ENCODE measurements around the gene TNNI3K. TPM values are rescaled to one million over a fixed set of nuclear protein-coding genes. Genes with fewer than 3 reads are reported as not detected.

Gene TNNI3K
- total and polyA plus RNA-seq, 10 of the 15 experiments (the other 5 are each of a cell fraction or from before 2014, with no cell fraction given): 0.14 to 1.6 (median 0.44) TPM; not detected in 4

DNA sequence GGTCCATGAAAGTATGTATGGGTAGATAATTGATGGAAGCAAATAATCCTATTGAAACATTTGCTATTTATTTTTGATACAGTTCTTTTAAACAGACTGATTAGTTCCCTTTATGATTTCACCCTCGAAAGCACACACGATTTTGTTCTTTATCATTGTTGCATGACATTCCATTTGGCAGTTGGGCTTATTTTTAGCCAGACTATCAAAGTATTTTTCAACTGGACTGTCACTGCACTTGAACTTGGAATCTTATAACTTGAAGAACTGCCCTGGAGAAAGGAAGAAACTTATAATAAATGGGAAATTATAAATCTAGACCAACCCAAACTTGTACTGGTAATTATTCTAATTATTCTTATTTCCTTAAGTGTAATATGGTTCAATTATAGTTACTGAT, at the start of gene TNNI3K (continued):
- TF ChIP-seq, protein P1, sequence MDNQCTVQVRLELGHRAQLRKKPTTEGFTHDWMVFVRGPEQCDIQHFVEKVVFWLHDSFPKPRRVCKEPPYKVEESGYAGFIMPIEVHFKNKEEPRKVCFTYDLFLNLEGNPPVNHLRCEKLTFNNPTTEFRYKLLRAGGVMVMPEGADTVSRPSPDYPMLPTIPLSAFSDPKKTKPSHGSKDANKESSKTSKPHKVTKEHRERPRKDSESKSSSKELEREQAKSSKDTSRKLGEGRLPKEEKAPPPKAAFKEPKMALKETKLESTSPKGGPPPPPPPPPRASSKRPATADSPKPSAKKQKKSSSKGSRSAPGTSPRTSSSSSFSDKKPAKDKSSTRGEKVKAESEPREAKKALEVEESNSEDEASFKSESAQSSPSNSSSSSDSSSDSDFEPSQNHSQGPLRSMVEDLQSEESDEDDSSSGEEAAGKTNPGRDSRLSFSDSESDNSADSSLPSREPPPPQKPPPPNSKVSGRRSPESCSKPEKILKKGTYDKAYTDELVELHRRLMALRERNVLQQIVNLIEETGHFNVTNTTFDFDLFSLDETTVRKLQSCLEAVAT (IDR thresholded peaks at IDR 0.05): no peak
- TF ChIP-seq NFYB (IDR thresholded peaks at IDR 0.05; ENCODE audit: insufficient read depth, low read depth, low read length) (no peak), ZNF24 (IDR thresholded peaks at IDR 0.05) (no peak), SMARCA5 (IDR thresholded peaks at IDR 0.05) (no peak), WRNIP1 (IDR thresholded peaks at IDR 0.05; ENCODE audit: borderline replicate concordance, low read depth, low read length) (no peak), TBL1XR1 (IDR thresholded peaks at IDR 0.05; ENCODE audit: low read depth, low read length) (no peak)
- TF ChIP-seq, protein P2, sequence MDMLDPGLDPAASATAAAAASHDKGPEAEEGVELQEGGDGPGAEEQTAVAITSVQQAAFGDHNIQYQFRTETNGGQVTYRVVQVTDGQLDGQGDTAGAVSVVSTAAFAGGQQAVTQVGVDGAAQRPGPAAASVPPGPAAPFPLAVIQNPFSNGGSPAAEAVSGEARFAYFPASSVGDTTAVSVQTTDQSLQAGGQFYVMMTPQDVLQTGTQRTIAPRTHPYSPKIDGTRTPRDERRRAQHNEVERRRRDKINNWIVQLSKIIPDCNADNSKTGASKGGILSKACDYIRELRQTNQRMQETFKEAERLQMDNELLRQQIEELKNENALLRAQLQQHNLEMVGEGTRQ (IDR thresholded peaks at IDR 0.05; ENCODE audit: borderline replicate concordance, low read depth, low read length): no peak

DNA sequence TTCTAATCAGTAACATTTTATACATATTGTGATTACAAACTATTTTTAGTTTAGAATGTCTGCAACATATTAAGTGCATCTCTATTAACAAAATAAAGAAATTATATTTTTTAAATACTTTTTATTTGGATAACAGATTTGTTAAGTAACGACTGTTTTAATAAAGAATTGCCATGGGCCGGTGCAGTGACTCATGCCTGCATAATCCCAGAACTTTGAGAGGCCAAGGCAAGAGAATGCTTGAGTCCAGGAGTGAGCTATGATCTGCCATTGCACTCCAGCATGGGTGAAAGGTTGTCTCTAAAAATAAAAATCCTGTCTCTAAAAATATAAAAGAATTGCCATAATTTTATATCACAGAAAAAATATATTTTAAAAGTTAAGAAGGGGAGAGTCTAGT, 41.3 kb upstream of the TNNI3K start:
- Histone ChIP-seq H2AFZ (ENCODE audit: control insufficient read depth, low read depth, low read length) (no peak overlapping the region), H3K9ac (ENCODE audit: control insufficient read depth, insufficient read depth, low read length) (no peak overlapping the region), H3K9me3 (replicated peaks; ENCODE audit: control insufficient read depth, insufficient read depth, low read length) (no peaks in the 10 kb centered on the region), H3K4me2 (ENCODE audit: control insufficient read depth, insufficient read depth) (no peak overlapping the region), H3K27me3 (replicated peaks in 1 of 2; ENCODE audit: control insufficient read depth in 2 of 2, insufficient read depth in 2 of 2, low read length in 1 of 2) (no peaks in the 10 kb centered on the region), H4K20me1 (ENCODE audit: control insufficient read depth, insufficient read depth) (no peaks in the 10 kb centered on the region), H3K27ac (ENCODE audit: control insufficient read depth, insufficient read depth) (no peak overlapping the region), H3K36me3 (ENCODE audit: control insufficient read depth in 2 of 2, insufficient read depth in 2 of 2, low read length in 1 of 2) (no peaks in the 10 kb centered on the region), H3K79me2 (ENCODE audit: control insufficient read depth, insufficient read depth, low read length) (no peaks in the 10 kb centered on the region), H3K4me1 (ENCODE audit: control insufficient read depth, insufficient read depth, low read length) (0 out of 2 replicates have a peak, but pooled peaks cover 5% of the 10 kb centered on the region), H3K4me3 (no peak overlapping the region)
- ATAC-seq (no peak), FAIRE-seq (no peak), DNase-seq (ENCODE audit: low read depth, low spot score) (no peak)
- in situ Hi-C loops (cut with MboI) (no loop called here), intact Hi-C loops (cut with micrococcal nuclease; ENCODE audit: unreplicated experiment) (loop anchor here (10.0 kb wide), 1 partner anchor 541 kb away; the partner anchor contains the start of genes CRYZ and TYW3)
- RAD21 ChIA-PET (ENCODE audit: unreplicated experiment): no interaction called here
- CTCF ChIA-PET: no interaction called here
- POLR2A ChIA-PET: no interaction called here
- no TSS peak for BruUV-seq (replicated peaks)
- SMC1A ChIA-PET (ENCODE audit: uncharacterized antibody, unreplicated experiment): no interaction called here
- 70% methylated on average over 2 of the region's 2 CpGs for WGBS (ENCODE audit: insufficient coverage, insufficient replicate concordance, low lambda C conversion rate, missing lambda C conversion rate)
- TF ChIP-seq RELA (IDR thresholded peaks at IDR 0.05; ENCODE audit: borderline replicate concordance, partially characterized antibody): no peak
- no peak for TF ChIP-seq ZNF622 (IDR thresholded peaks at IDR 0.05)
- TF ChIP-seq POLR2AphosphoS2 (IDR thresholded peaks at IDR 0.05; ENCODE audit: low read depth, low read length): no peak
- TF ChIP-seq SREBF2 (IDR thresholded peaks at IDR 0.05; ENCODE audit: low read length): no peak
- TF ChIP-seq, protein P2 (IDR thresholded peaks at IDR 0.05; ENCODE audit: borderline replicate concordance, low read depth, low read length): no peak
- TF ChIP-seq GABPA (IDR thresholded peaks at IDR 0.05; ENCODE audit: low read depth): no peak
- no peak for TF ChIP-seq TCF7 (IDR thresholded peaks at IDR 0.05; ENCODE audit: borderline replicate concordance)
- no peak for TF ChIP-seq EED (IDR thresholded peaks at IDR 0.05; ENCODE audit: low read depth)
- no peak for TF ChIP-seq PKNOX1 (IDR thresholded peaks at IDR 0.05)
- TF ChIP-seq, protein P3, sequence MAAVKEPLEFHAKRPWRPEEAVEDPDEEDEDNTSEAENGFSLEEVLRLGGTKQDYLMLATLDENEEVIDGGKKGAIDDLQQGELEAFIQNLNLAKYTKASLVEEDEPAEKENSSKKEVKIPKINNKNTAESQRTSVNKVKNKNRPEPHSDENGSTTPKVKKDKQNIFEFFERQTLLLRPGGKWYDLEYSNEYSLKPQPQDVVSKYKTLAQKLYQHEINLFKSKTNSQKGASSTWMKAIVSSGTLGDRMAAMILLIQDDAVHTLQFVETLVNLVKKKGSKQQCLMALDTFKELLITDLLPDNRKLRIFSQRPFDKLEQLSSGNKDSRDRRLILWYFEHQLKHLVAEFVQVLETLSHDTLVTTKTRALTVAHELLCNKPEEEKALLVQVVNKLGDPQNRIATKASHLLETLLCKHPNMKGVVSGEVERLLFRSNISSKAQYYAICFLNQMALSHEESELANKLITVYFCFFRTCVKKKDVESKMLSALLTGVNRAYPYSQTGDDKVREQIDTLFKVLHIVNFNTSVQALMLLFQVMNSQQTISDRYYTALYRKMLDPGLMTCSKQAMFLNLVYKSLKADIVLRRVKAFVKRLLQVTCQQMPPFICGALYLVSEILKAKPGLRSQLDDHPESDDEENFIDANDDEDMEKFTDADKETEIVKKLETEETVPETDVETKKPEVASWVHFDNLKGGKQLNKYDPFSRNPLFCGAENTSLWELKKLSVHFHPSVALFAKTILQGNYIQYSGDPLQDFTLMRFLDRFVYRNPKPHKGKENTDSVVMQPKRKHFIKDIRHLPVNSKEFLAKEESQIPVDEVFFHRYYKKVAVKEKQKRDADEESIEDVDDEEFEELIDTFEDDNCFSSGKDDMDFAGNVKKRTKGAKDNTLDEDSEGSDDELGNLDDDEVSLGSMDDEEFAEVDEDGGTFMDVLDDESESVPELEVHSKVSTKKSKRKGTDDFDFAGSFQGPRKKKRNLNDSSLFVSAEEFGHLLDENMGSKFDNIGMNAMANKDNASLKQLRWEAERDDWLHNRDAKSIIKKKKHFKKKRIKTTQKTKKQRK (IDR thresholded peaks at IDR 0.05; ENCODE audit: low read depth, low read length): no peak
- no peak for TF ChIP-seq CBX5 (IDR thresholded peaks at IDR 0.05; ENCODE audit: low read depth)

All from GM12878 (cell line).